ENCODE results near the gene CBX2.

The CBX2 gene

GRCh38 chr17:79824893-79825579 lies 47.1 kb downstream of the CBX2 start:
- DNase-seq (ENCODE audit: low read depth, low spot score) = no peak
- H3K4me3 ChIP-seq (ENCODE audit: low read depth, low read length) = no peak overlapping the region
- TF ChIP-seq CTCF (IDR thresholded peaks at IDR 0.05; ENCODE audit: low read depth, low read length) = no peak
- in situ Hi-C loops (cut with HindIII; ENCODE audit: low sequenced_read_pairs) = no loop called here

GRCh38 chr17:79825580-79825921 lies 47.6 kb downstream of the CBX2 start:
- in situ Hi-C loops (cut with HindIII; ENCODE audit: low sequenced_read_pairs) = no loop called here
- no peak overlapping the region for H3K4me3 ChIP-seq (ENCODE audit: low read depth, low read length)
- DNase-seq (ENCODE audit: low read depth, low spot score) = no peak
- no peak for TF ChIP-seq CTCF (IDR thresholded peaks at IDR 0.05; ENCODE audit: low read depth, low read length)

GRCh38 chr17:79826204-79826680 lies 48.3 kb downstream of the CBX2 start:
- no peak overlapping the region for H3K4me3 ChIP-seq (ENCODE audit: low read depth, low read length)
- DNase-seq (ENCODE audit: low read depth, low spot score) = no peak
- no peak for TF ChIP-seq CTCF (IDR thresholded peaks at IDR 0.05; ENCODE audit: low read depth, low read length)
- in situ Hi-C loops (cut with HindIII; ENCODE audit: low sequenced_read_pairs) = no loop called here

GRCh38 chr17:79826841-79827578 lies 49.1 kb downstream of the CBX2 start:
- H3K4me3 ChIP-seq (ENCODE audit: low read depth, low read length) = no peak overlapping the region
- no peak for TF ChIP-seq CTCF (IDR thresholded peaks at IDR 0.05; ENCODE audit: low read depth, low read length)
- DNase-seq (ENCODE audit: low read depth, low spot score) = no peak
- in situ Hi-C loops (cut with HindIII; ENCODE audit: low sequenced_read_pairs) = no loop called here

- in situ Hi-C loops (cut with HindIII; ENCODE audit: low sequenced_read_pairs) = no loop called here
- no peak for DNase-seq (ENCODE audit: low read depth, low spot score)
- TF ChIP-seq CTCF (IDR thresholded peaks at IDR 0.05; ENCODE audit: low read depth, low read length) = no peak
- no peak overlapping the region for H3K4me3 ChIP-seq (ENCODE audit: low read depth, low read length)
Measured at GRCh38 chr17:79829004-79829403, 51.1 kb downstream of the CBX2 start.

GRCh38 chr17:79829457-79829856 lies 51.5 kb downstream of the CBX2 start:
- no peak for TF ChIP-seq CTCF (IDR thresholded peaks at IDR 0.05; ENCODE audit: low read depth, low read length)
- no peak overlapping the region for H3K4me3 ChIP-seq (ENCODE audit: low read depth, low read length)
- no peak for DNase-seq (ENCODE audit: low read depth, low spot score)
- in situ Hi-C loops (cut with HindIII; ENCODE audit: low sequenced_read_pairs) = no loop called here
